A673 (cell line): ENCODE measurements around the gene NVL. TPM values are rescaled to one million over a fixed set of nuclear protein-coding genes. Genes with fewer than 3 reads are reported as not detected.
"Not testable (repeated sequence)": the region's sequence is repeated elsewhere in the genome, so short reads cannot be mapped to it uniquely, and the experiment has no call there.

Experiments
- BruUV-seq: library from RNA; stranded (reverse); fragments of 400-500 nt; replicated peaks from 2 replicates; lab custom pipeline; 2021; lab: Mats Ljungman, UMichigan
- CTCF ChIA-PET: fragments of 300-600 bp; sonication (Branson Sonifier 250); formaldehyde crosslinking; loops from one replicate; lab custom pipeline; 2022; ENCODE audit warnings: antibody characterized with exemption; lab: Charles Lee
- POLR2A ChIA-PET: fragments of 300-600 bp; sonication (Branson Sonifier 250); formaldehyde crosslinking; loops from one replicate; lab custom pipeline; 2022; ENCODE audit warnings: antibody characterized with exemption; ENCODE audit not compliant: low non-redundant PET; lab: Charles Lee
- DNase-seq: peaks from one replicate; pipeline ENCODE4 v3.0.0-alpha.2; 2015; ENCODE audit warnings: low spot score
- H3K27ac ChIP-seq: fragments of 200-600 bp; sonication (generic); 2 replicates; pipeline ENCODE4 v1.5.1; 2016; ENCODE audit warnings: mixed run types, low read depth, mild to moderate bottlenecking, mixed read lengths, antibody characterized with exemption, low read length; ENCODE audit not compliant: poor library complexity, severe bottlenecking
- H3K27me3 ChIP-seq: fragments of 200-600 bp; sonication (generic); replicated peaks from 2 replicates; pipeline ENCODE4 v1.6.1; 2017; ENCODE audit warnings: mixed run types, low read depth, mild to moderate bottlenecking, mixed read lengths, antibody characterized with exemption, low read length; ENCODE audit not compliant: insufficient read depth, poor library complexity
- H3K36me3 ChIP-seq: fragments of 200-600 bp; sonication (generic); 2 replicates; pipeline ENCODE4 v1.6.1; 2016; ENCODE audit warnings: mixed run types, mild to moderate bottlenecking, mixed read lengths, antibody characterized with exemption, low read length; ENCODE audit not compliant: insufficient read depth, poor library complexity, severe bottlenecking
- H3K4me1 ChIP-seq: fragments of 200-600 bp; sonication (generic); 2 replicates; pipeline ENCODE4 v1.6.1; 2017; ENCODE audit warnings: mixed run types, mild to moderate bottlenecking, mixed read lengths, antibody characterized with exemption, low read length; ENCODE audit not compliant: insufficient read depth, poor library complexity, severe bottlenecking
- H3K4me3 ChIP-seq: fragments of 200-600 bp; sonication (generic); 2 replicates; pipeline ENCODE4 v1.5.1; 2016; ENCODE audit warnings: low read depth, mixed run types, mild to moderate bottlenecking, mixed read lengths, low read length; ENCODE audit not compliant: poor library complexity, severe bottlenecking
- H3K9me3 ChIP-seq: fragments of 200-600 bp; sonication (generic); 2 replicates; pipeline ENCODE4 v1.6.1; 2016; ENCODE audit warnings: mixed run types, low read depth, mild to moderate bottlenecking, mixed read lengths, antibody characterized with exemption, low read length; ENCODE audit not compliant: poor library complexity, severe bottlenecking
- CTCF ChIP-seq: fragments of 300-800, 200-600 bp; sonication (generic); conservative IDR thresholded peaks from 2 replicates; pipeline ENCODE4 v1.5.1; 2017; ENCODE audit warnings: low read depth, mild to moderate bottlenecking, antibody characterized with exemption, low read length, moderate library complexity, mixed read lengths
- EZH2 ChIP-seq: fragments of 200-600 bp; sonication (generic); IDR thresholded peaks from 2 replicates; pipeline ENCODE4 v1.6.1; 2017; ENCODE audit warnings: borderline replicate concordance, low read depth, mild to moderate bottlenecking, mixed read lengths, antibody characterized with exemption, low read length; ENCODE audit not compliant: poor library complexity, severe bottlenecking
- intact Hi-C: fragments of 100-400 bp; cut with micrococcal nuclease; formaldehyde crosslinking; loops from one replicate; pipeline ENCODE4 v1.10.0; 2022; ENCODE audit not compliant: unreplicated experiment
- total RNA-seq: library from RNA; stranded (reverse); gene quantifications from 2 replicates; pipeline ENCODE4 v1.2.3, GENCODE V29; 2021

The NVL gene
- total RNA-seq, 1 experiment from 2014 or later, result 54.8 TPM

GRCh38 chr1:224348137-224348536 is 18.2 kb upstream of the NVL start:
- no TSS peak for BruUV-seq
- DNase-seq, result no peak
- TF ChIP-seq CTCF, result no peak
- no peak for TF ChIP-seq EZH2
- ChIA-PET POLR2A (no interaction called here), CTCF (no interaction called here)
- Histone ChIP-seq H3K27me3 (no peaks in the 10 kb centered on the region), H3K4me3 (no peak overlapping the region), H3K9me3 (peaks cover 19% of the 10 kb centered on the region), H3K4me1 (no peaks in the 10 kb centered on the region), H3K27ac (no peak overlapping the region), H3K36me3 (no peaks in the 10 kb centered on the region)
- intact Hi-C loops, result no loop called here

- no TSS peak for BruUV-seq
- Histone ChIP-seq H3K27ac (no peak overlapping the region), H3K36me3 (no peaks in the 10 kb centered on the region), H3K4me3 (no peak overlapping the region), H3K9me3 (peaks cover 30% of the 10 kb centered on the region), H3K4me1 (no peaks in the 10 kb centered on the region), H3K27me3 (no peaks in the 10 kb centered on the region)
- DNase-seq, result no peak
- intact Hi-C loops, result no loop called here
- ChIA-PET POLR2A (no interaction called here), CTCF (no interaction called here)
- TF ChIP-seq EZH2 (no peak), CTCF (no peak)
Measured at GRCh38 chr1:224343679-224344078, 13.7 kb upstream of the NVL start.

GRCh38 chr1:224340453-224341384 is 10.7 kb upstream of the NVL start:
- peak; percentile 19 for DNase-seq
- H3K36me3 ChIP-seq, H3K27me3 ChIP-seq, intact Hi-C loops, POLR2A ChIA-PET, H3K4me1 ChIP-seq, BruUV-seq, H3K27ac ChIP-seq: not testable (repeated sequence)
- H3K4me3 ChIP-seq, result peak overlapping the region; percentile 53
- peaks cover 30% of the 10 kb centered on the region for H3K9me3 ChIP-seq
- CTCF ChIA-PET, result interaction anchor here (0.6 kb wide), 1 partner anchor 10 kb away, joined by 3 read pairs; no protein-coding TSS in a partner anchor
